ENCODE results near the gene NR1H2.

- TF ChIP-seq CTCF (IDR thresholded peaks at IDR 0.05) (no peak), EP300 (IDR thresholded peaks at IDR 0.05) (no peak), POLR2A (IDR thresholded peaks at IDR 0.05) (no peak)
These were observed 799 bp downstream of the NR1H2 start for GRCh38 chr19:50377051-50377461.
